Liver (tissue), 9 donors: ENCODE data around the gene ARHGEF16. TPM values are rescaled to one million over a fixed set of nuclear protein-coding genes. Genes with fewer than 3 reads are reported as not detected.

Experiments
- DNase-seq: peaks from one replicate; pipeline ENCODE4 v3.0.0-alpha.2; 2017; ENCODE audit warnings: low spot score
- H3K27ac ChIP-seq, 2 donors: one replicate each; pipeline ENCODE4 v1.7.0; 2013; ENCODE audit warnings: inconsistent platforms in 2 of 2, low read length in 2 of 2, control low read depth in 1 of 2, low read depth in 1 of 2, mild to moderate bottlenecking in 1 of 2
- H3K27me3 ChIP-seq, 4 donors: one replicate each; pipeline versions ENCODE4 v1.6.1 to v1.7.0; 2013; ENCODE audit warnings: low read length in 3 of 4, inconsistent platforms in 1 of 4, mild to moderate bottlenecking in 1 of 4, moderate library complexity in 1 of 4; ENCODE audit not compliant: control insufficient read depth in 4 of 4, insufficient read depth in 4 of 4
- H3K36me3 ChIP-seq, 4 donors: one replicate each; pipeline versions ENCODE4 v1.6.1 to v1.7.0; 2013; ENCODE audit warnings: low read length in 3 of 4, mild to moderate bottlenecking in 3 of 4, low read depth in 1 of 4, moderate library complexity in 1 of 4; ENCODE audit not compliant: control insufficient read depth in 4 of 4, insufficient read depth in 3 of 4
- H3K4me1 ChIP-seq, 4 donors: one replicate each; pipeline versions ENCODE4 v1.6.1 to v1.7.0; 2013; ENCODE audit warnings: low read length in 3 of 4, mild to moderate bottlenecking in 3 of 4, moderate library complexity in 1 of 4; ENCODE audit not compliant: control insufficient read depth in 4 of 4, insufficient read depth in 4 of 4
- H3K4me3 ChIP-seq, 3 donors: one replicate each; pipeline versions ENCODE4 v1.6.1 to v1.7.0; 2013; ENCODE audit warnings: low read length in 3 of 3, control low read depth in 1 of 3, low read depth in 1 of 3, mild to moderate bottlenecking in 1 of 3
- H3K9ac ChIP-seq, 2 donors: one replicate each; pipeline ENCODE4 v1.7.0; 2013; ENCODE audit warnings: low read length in 2 of 2, mild to moderate bottlenecking in 2 of 2, moderate library complexity in 2 of 2, control low read depth in 1 of 2, low read depth in 1 of 2
- H3K9me3 ChIP-seq, 4 donors: one replicate each; pipeline versions ENCODE4 v1.6.1 to v1.7.0; 2013; ENCODE audit warnings: low read length in 3 of 4; ENCODE audit not compliant: control insufficient read depth in 4 of 4
- FOXA1 ChIP-seq: IDR thresholded peaks from 2 replicates; pipeline ENCODE4 v1.6.1; 2016; ENCODE audit warnings: antibody characterized with exemption
- FOXA2 ChIP-seq: IDR thresholded peaks from 2 replicates; pipeline ENCODE4 v1.6.1; 2016; ENCODE audit warnings: antibody characterized with exemption
- HNF4A ChIP-seq, 2 donors: conservative IDR thresholded peaks; 2 replicates each; pipeline ENCODE4 v1.6.1; 2016; ENCODE audit warnings: antibody characterized with exemption in 2 of 2, mild to moderate bottlenecking in 2 of 2
- HNF4G ChIP-seq: IDR thresholded peaks from 2 replicates; pipeline ENCODE4 v1.6.1; 2016; ENCODE audit warnings: antibody characterized with exemption
- JUND ChIP-seq, 2 donors: IDR thresholded peaks; 2 replicates each; pipeline ENCODE4 v1.6.1; 2016; ENCODE audit warnings: antibody characterized with exemption in 2 of 2
- NR2F2 ChIP-seq: IDR thresholded peaks from 2 replicates; pipeline ENCODE4 v1.6.1; 2016; ENCODE audit warnings: antibody characterized with exemption
- RAD21 ChIP-seq, 2 donors: IDR thresholded peaks; 2 replicates each; pipeline ENCODE4 v1.6.1; 2016; ENCODE audit warnings: antibody characterized with exemption in 2 of 2, mild to moderate bottlenecking in 2 of 2
- RXRA ChIP-seq, 2 donors: IDR thresholded peaks; 2 replicates each; pipeline ENCODE4 v1.6.1; 2017 to 2018; ENCODE audit warnings: antibody characterized with exemption in 2 of 2, mild to moderate bottlenecking in 1 of 2
- SP1 ChIP-seq: IDR thresholded peaks from 2 replicates; pipeline ENCODE4 v1.6.1; 2018; ENCODE audit warnings: antibody characterized with exemption, mild to moderate bottlenecking
- TAF1 ChIP-seq: conservative IDR thresholded peaks from 2 replicates; pipeline ENCODE4 v1.6.1; 2016; ENCODE audit warnings: antibody characterized with exemption, mild to moderate bottlenecking
- WGBS: extraction: QIAGEN DNeasy Blood & Tissue Kit; methylation state at CpG from one replicate; pipeline ENCODE4 v1.1.7; 2013; 5-methylcytosine and 5-hydroxymethylcytosine counted together
- polyA plus RNA-seq, 2 donors: library from polyadenylated mRNA; stranded (reverse) in 1 of 2; unstranded in 1 of 2; fragments of 200-250 nt in 1 of 2; fragments of >200 nt in 1 of 2; fragmentation: Nextera tagmentation in 1 of 2; extraction: Ambion mirVana in 1 of 2; gene quantifications; one replicate each; pipeline versions ENCODE4 v1.2.1 to v1.2.3, GENCODE V29; 2013 to 2015
- total RNA-seq, 2 donors: library from RNA; depleted of rRNA; stranded (reverse); fragments of >200 nt; gene quantifications; one replicate each; pipeline ENCODE4 v1.2.3, GENCODE V29; 2014
- TF ChIP-seq, protein P1 (sequence below): fragments of 150-350 bp; IDR thresholded peaks from 2 replicates; pipeline ENCODE4 v1.5.1; 2017; ENCODE audit warnings: improper control_type of control experiment, low read depth, low read length; ENCODE audit not compliant: missing input control
- TF ChIP-seq, protein P2 (sequence below): IDR thresholded peaks from 2 replicates; pipeline ENCODE4 v1.6.1; 2016; ENCODE audit warnings: antibody characterized with exemption
- TF ChIP-seq, protein P3 (sequence below): IDR thresholded peaks from 2 replicates; pipeline ENCODE4 v1.6.1; 2016; ENCODE audit warnings: antibody characterized with exemption
- TF ChIP-seq, protein P4 (sequence below): IDR thresholded peaks from 2 replicates; pipeline ENCODE4 v1.6.1; 2016; ENCODE audit warnings: antibody characterized with exemption, mild to moderate bottlenecking
- TF ChIP-seq, protein P5 (sequence below): IDR thresholded peaks from 2 replicates; pipeline ENCODE4 v1.6.1; 2016; ENCODE audit warnings: antibody characterized with exemption
- donor health status: healthy.
- donor health status: healthy.
- donor health status: healthy.
- donor health status: healthy.
- donor health status: healthy.

ARHGEF16 gene
- total and polyA plus RNA-seq, 4 donors = 0.65 to 5.6 (median 2.8) TPM

DNA sequence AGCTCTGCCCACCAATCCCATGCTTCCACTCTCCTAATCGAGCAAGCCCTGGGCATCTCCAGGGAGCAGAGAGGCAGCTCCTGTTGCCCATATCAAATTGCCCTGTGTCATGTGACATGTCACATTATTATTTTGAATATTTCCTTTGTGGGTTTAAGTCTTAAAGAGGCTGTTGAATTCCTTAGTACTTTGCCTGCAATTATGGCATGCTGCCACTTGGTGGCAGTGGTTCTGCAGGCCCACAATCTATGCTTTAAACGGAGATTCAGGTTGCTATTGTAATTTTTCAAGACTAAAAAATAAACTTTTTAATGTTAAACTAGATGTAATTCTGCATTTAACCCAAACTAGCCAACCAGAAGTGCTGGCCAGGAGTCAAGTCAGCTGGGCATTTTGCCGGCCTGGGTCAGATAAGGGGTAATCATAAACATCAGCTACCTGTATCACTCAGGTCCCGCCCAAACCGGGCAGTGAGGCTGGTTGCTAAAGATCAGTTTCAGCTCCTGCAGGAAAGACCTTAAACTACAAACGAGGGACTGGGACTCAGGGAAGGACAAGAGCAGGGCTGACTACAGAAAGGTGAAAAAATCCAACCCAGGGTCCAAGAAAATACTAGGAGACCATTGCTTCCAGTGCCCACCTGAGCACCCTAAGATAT lies 37.3 kb upstream of the ARHGEF16 start:
- Histone ChIP-seq H3K9me3 (peaks cover 0 to 4% (median 2%) of the 10 kb centered on the region in 4 donors), H3K4me1 (no peaks in the 10 kb centered on the region), H3K36me3 (no peaks in the 10 kb centered on the region), H3K4me3 (no peak overlapping the region), H3K9ac (no peak overlapping the region), H3K27ac (no peak overlapping the region), H3K27me3 (no peaks in the 10 kb centered on the region)
- no peak for TF ChIP-seq HNF4A (conservative IDR thresholded peaks at IDR 0.05)
- TF ChIP-seq, protein P1, sequence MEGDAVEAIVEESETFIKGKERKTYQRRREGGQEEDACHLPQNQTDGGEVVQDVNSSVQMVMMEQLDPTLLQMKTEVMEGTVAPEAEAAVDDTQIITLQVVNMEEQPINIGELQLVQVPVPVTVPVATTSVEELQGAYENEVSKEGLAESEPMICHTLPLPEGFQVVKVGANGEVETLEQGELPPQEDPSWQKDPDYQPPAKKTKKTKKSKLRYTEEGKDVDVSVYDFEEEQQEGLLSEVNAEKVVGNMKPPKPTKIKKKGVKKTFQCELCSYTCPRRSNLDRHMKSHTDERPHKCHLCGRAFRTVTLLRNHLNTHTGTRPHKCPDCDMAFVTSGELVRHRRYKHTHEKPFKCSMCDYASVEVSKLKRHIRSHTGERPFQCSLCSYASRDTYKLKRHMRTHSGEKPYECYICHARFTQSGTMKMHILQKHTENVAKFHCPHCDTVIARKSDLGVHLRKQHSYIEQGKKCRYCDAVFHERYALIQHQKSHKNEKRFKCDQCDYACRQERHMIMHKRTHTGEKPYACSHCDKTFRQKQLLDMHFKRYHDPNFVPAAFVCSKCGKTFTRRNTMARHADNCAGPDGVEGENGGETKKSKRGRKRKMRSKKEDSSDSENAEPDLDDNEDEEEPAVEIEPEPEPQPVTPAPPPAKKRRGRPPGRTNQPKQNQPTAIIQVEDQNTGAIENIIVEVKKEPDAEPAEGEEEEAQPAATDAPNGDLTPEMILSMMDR = peak; percentile 3
- no peak for TF ChIP-seq FOXA2
- no peak for TF ChIP-seq TAF1
- DNase-seq = no peak
- WGBS = 83% methylated on average over 6 of the region's 6 CpGs

DNA sequence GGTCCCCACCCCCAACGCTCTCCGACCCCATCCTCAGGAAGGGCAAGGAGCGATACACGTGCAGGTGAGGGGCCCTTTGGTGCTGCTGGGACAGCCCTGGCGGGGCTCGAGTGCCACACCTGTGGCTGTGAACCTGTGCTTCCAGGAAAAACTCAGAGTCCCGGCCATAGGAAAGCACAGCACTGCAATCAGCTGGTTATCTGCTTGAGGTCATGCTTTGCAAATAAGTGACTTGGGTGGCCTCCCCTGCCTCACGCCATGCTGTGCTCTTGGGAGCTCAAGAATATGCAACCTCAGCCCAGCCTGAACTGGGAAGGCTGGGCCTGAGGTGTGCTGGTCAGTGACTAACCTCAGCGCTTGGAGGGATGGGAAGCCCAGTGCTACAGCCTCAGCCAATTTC lies 36.5 kb upstream of the ARHGEF16 start:
- no peak for DNase-seq
- Histone ChIP-seq H3K9me3 (peaks cover 0 to 4% (median 2%) of the 10 kb centered on the region in 4 donors), H3K4me1 (no peaks in the 10 kb centered on the region), H3K27me3 (peaks cover 0 to 2% (median 0%) of the 10 kb centered on the region in 4 donors), H3K36me3 (no peaks in the 10 kb centered on the region), H3K9ac (no peak overlapping the region), H3K27ac (no peak overlapping the region), H3K4me3 (no peak overlapping the region)
- TF ChIP-seq FOXA1 (no peak), HNF4G (no peak), JUND (IDR thresholded peaks at IDR 0.05) (no peak), RXRA (IDR thresholded peaks at IDR 0.05) (no peak), RAD21 (IDR thresholded peaks at IDR 0.05) (no peak), SP1 (no peak), HNF4A (conservative IDR thresholded peaks at IDR 0.05) (no peak), FOXA2 (no peak), NR2F2 (no peak)
- TF ChIP-seq, protein P1 = no peak
- TF ChIP-seq, protein P2, sequence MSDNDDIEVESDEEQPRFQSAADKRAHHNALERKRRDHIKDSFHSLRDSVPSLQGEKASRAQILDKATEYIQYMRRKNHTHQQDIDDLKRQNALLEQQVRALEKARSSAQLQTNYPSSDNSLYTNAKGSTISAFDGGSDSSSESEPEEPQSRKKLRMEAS = no peak
- TF ChIP-seq, protein P3, sequence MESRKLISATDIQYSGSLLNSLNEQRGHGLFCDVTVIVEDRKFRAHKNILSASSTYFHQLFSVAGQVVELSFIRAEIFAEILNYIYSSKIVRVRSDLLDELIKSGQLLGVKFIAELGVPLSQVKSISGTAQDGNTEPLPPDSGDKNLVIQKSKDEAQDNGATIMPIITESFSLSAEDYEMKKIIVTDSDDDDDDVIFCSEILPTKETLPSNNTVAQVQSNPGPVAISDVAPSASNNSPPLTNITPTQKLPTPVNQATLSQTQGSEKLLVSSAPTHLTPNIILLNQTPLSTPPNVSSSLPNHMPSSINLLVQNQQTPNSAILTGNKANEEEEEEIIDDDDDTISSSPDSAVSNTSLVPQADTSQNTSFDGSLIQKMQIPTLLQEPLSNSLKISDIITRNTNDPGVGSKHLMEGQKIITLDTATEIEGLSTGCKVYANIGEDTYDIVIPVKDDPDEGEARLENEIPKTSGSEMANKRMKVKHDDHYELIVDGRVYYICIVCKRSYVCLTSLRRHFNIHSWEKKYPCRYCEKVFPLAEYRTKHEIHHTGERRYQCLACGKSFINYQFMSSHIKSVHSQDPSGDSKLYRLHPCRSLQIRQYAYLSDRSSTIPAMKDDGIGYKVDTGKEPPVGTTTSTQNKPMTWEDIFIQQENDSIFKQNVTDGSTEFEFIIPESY = no peak
- TF ChIP-seq, protein P4, sequence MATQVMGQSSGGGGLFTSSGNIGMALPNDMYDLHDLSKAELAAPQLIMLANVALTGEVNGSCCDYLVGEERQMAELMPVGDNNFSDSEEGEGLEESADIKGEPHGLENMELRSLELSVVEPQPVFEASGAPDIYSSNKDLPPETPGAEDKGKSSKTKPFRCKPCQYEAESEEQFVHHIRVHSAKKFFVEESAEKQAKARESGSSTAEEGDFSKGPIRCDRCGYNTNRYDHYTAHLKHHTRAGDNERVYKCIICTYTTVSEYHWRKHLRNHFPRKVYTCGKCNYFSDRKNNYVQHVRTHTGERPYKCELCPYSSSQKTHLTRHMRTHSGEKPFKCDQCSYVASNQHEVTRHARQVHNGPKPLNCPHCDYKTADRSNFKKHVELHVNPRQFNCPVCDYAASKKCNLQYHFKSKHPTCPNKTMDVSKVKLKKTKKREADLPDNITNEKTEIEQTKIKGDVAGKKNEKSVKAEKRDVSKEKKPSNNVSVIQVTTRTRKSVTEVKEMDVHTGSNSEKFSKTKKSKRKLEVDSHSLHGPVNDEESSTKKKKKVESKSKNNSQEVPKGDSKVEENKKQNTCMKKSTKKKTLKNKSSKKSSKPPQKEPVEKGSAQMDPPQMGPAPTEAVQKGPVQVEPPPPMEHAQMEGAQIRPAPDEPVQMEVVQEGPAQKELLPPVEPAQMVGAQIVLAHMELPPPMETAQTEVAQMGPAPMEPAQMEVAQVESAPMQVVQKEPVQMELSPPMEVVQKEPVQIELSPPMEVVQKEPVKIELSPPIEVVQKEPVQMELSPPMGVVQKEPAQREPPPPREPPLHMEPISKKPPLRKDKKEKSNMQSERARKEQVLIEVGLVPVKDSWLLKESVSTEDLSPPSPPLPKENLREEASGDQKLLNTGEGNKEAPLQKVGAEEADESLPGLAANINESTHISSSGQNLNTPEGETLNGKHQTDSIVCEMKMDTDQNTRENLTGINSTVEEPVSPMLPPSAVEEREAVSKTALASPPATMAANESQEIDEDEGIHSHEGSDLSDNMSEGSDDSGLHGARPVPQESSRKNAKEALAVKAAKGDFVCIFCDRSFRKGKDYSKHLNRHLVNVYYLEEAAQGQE = no peak
- TF ChIP-seq, protein P5, sequence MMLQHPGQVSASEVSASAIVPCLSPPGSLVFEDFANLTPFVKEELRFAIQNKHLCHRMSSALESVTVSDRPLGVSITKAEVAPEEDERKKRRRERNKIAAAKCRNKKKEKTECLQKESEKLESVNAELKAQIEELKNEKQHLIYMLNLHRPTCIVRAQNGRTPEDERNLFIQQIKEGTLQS = no peak
- WGBS = 62% methylated on average over 9 of the region's 9 CpGs
